ENCODE data around the gene VKORC1L1. TPM values are rescaled to one million over a fixed set of nuclear protein-coding genes. Genes with fewer than 3 reads are reported as not detected.
"Not testable (repeated sequence)": the region's sequence is repeated elsewhere in the genome, so short reads cannot be mapped to it uniquely, and the experiment has no call there.

VKORC1L1 gene
- polyA plus RNA-seq, 1 experiment: 11.7 TPM

GRCh38 chr7:65953890-65954450 is 81.1 kb downstream of the VKORC1L1 start:
- no peak for TF ChIP-seq CTCF (IDR thresholded peaks at IDR 0.05; ENCODE audit: insufficient read depth, low read depth, low read length)
- no peaks in the 10 kb centered on the region for H3K27me3 ChIP-seq (ENCODE audit: control insufficient read depth, insufficient read depth, low read length)
- POLR2A ChIA-PET: no interaction called here
- H3K4me3 ChIP-seq (ENCODE audit: low read depth, low read length): no peak overlapping the region
- H3K36me3 ChIP-seq (ENCODE audit: control insufficient read depth, insufficient read depth, low read length): peaks cover 3% of the 10 kb centered on the region; the same call in 1 of the 2 replicates
- DNase-seq (ENCODE audit: low read depth): no peak
- CTCF ChIA-PET: interaction anchor here (0.6 kb wide), 1 partner anchor 1624 kb away, joined by 5 read pairs; no protein-coding TSS in a partner anchor

- Histone ChIP-seq H3K27me3 (ENCODE audit: control insufficient read depth, insufficient read depth, low read length) (no peaks in the 10 kb centered on the region), H3K4me3 (ENCODE audit: low read depth, low read length) (no peak overlapping the region), H3K36me3 (ENCODE audit: control insufficient read depth, insufficient read depth, low read length) (peaks cover 3% of the 10 kb centered on the region; the same call in 1 of the 2 replicates)
- no peak for DNase-seq (ENCODE audit: low read depth)
- CTCF ChIA-PET: no interaction called here
- POLR2A ChIA-PET: no interaction called here
- no peak for TF ChIP-seq CTCF (IDR thresholded peaks at IDR 0.05; ENCODE audit: insufficient read depth, low read depth, low read length)
Measured at GRCh38 chr7:65955718-65956117, 82.8 kb downstream of the VKORC1L1 start.

GRCh38 chr7:65960351-65961074 is 87.6 kb downstream of the VKORC1L1 start:
- DNase-seq (ENCODE audit: low read depth): no peak
- ChIA-PET CTCF (no interaction called here), POLR2A (no interaction called here)
- H3K4me3 ChIP-seq (ENCODE audit: low read depth, low read length): no peak overlapping the region
- 0 out of 2 replicates have a peak, but pooled peaks cover under 1% of the 10 kb centered on the region for H3K36me3 ChIP-seq (ENCODE audit: control insufficient read depth, insufficient read depth, low read length)
- no peak for TF ChIP-seq CTCF (IDR thresholded peaks at IDR 0.05; ENCODE audit: insufficient read depth, low read depth, low read length)
- H3K27me3 ChIP-seq (ENCODE audit: control insufficient read depth, insufficient read depth, low read length): no peaks in the 10 kb centered on the region

- no peak for TF ChIP-seq CTCF (IDR thresholded peaks at IDR 0.05; ENCODE audit: insufficient read depth, low read depth, low read length)
- no peaks in the 10 kb centered on the region for H3K27me3 ChIP-seq (ENCODE audit: control insufficient read depth, insufficient read depth, low read length)
- CTCF ChIA-PET: no interaction called here
- H3K36me3 ChIP-seq (ENCODE audit: control insufficient read depth, insufficient read depth, low read length): no peaks in the 10 kb centered on the region
- DNase-seq (ENCODE audit: low read depth): no peak
- POLR2A ChIA-PET: no interaction called here
- H3K4me3 ChIP-seq (ENCODE audit: low read depth, low read length): no peak overlapping the region
Measured at GRCh38 chr7:65962033-65962432, 89.2 kb downstream of the VKORC1L1 start.

- POLR2A ChIA-PET: not testable (repeated sequence)
Measured at GRCh38 chr7:65964671-65965070, 91.8 kb downstream of the VKORC1L1 start.

More at GRCh38 chr7:65964671-65965070, 91.8 kb downstream of the VKORC1L1 start:
- H3K36me3 ChIP-seq (ENCODE audit: control insufficient read depth, insufficient read depth, low read length); CTCF ChIA-PET; H3K4me3 ChIP-seq (ENCODE audit: low read depth, low read length); H3K27me3 ChIP-seq (ENCODE audit: control insufficient read depth, insufficient read depth, low read length); DNase-seq (ENCODE audit: low read depth): not testable (repeated sequence)

All from BJ (cell line).